ENCODE data around the gene MAP4K5. TPM values are rescaled to one million over a fixed set of nuclear protein-coding genes. Genes with fewer than 3 reads are reported as not detected.

Gene MAP4K5
- total RNA-seq, 1 donor from 2014 or later = 69.9 TPM

DNA sequence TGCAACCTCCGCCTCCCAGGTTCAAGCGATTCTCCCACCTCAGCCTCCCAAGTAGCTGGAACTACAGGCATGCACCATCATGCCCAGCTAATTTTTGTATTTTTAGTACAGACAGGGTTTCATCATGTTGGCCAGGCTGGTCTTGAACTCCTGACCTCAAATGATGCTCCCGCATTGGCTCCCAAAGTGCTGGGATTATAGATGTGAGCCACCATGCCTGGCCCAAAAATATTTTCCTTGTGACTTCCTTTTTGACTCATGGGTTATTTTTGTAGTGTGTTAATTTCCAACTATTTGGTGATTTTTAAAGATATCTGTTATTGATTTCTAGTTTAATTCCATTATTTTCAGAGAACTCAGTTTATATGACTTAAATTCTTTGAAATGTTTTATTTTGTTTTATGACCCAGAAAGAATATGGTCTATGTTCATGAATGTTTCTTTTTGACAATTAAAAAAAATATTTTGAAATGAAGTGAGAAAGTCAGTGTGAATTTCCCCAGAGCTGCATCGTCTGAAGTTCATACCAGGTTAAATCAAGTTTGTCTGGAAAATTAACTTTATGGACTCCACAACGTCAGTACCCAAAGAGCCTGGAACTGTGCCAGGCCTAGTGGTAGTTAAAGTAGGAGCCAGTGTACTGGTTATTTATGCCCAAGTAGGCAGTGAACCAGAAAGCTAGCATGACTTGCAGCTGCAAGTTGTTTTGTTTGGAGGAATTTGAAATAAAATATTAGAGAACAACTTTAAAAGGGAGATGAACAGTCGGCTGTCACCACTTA lies 132.9 kb downstream of the MAP4K5 start:
- DNase-seq (ENCODE audit: low read depth) = peak; percentile 97

DNA sequence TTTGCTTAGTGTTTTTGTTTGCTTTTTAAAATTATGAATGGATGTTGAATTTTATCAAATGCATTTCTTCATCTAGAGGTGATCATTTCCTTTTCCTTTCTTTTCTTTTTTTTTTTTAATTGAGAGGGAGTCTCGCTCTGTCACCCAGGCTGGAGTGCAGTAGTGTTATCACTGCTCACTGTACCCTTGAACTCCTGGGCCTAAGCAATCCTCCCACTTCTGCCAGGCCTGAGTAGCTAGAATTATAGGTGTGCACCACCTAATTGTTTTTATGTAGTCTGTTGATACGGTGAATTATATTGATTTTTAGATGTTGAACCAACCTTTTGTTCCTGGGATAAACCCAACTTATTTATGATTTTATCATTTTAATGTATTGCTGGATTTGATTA lies 134.2 kb downstream of the MAP4K5 start:
- DNase-seq (ENCODE audit: low read depth) = no peak

DNA sequence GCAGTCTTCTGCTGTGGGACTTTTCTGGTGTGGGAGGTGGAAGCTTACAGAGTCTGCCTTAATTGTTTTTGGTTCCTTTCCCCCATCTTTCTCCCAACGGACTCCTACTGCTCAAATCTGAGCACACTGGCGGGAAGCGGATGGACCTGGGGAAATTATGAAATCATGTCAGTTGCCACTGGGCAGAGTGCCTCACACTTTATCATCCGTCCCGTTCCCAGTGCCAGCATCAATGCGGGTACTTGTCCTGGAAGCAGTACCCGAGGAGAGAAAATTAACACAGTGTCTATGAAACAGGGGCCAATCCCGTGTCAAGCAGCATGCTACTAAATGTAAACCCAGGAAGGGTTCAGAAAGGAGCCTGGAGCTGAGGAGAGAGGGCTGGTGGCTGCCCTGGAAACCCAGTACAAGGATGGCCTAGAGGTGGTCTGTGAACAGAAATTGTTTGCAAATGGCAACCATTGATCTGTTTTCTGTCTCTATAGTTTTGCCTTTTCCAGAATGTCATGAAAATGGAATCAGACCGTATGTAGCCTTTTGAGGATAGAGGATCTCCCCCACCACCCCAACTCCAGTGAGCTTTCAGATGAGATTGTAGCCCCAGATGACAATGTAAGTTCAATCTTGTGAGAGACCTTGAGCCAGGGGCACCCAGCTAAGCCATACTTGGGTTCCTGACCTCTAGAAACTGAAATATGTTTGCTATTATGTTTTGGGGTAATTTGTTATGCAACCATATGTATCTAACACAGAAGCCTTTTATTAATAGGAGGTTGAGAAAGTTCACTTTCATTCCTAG lies 134.8 kb downstream of the MAP4K5 start:
- DNase-seq (ENCODE audit: low read depth) = no peak

DNA sequence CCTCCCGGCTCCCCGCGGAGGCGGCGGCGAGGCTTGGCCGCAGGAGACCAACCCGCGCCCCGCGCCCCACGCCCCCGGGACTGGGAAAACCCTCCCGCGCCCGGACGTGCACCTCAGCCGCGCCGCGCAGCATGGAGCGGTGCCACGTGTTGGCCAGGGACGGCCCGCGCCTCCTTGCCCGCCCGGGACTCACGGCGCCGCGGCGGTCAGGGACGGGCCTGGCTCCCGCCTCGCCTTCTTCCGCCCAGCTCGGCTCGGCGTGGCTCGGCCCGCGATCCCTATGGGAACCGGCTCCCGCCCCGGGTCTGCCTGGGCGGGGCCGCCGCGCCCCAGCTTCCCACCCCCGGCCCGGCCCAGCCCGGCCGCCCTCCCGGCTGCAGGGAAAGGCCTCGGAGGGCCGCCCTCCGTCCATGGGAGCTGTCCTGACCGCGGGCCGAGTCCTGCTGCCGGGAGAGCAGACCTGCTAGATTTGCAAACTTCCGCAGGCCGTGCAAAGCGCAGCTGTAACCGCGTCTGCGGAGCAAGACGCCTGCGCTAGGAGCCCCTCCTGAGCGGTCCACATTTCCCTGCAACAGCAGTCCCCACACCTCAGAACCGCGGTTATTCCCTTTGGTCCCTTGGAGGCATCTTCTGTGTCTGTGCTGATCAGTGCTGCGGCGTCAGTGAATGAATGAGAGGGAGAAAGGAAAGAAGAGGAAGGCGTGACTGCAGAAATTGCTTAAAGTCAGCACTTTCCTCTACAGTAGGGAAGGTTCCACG lies 135.6 kb downstream of the MAP4K5 start, which contains the start of gene CDKL1:
CDKL1 (minus strand) TSS at position 251 of the 759 bp plus-strand sequence. CDS start 1,013 bp downstream, outside the sequence.
- DNase-seq (ENCODE audit: low read depth) = no peak

DNA sequence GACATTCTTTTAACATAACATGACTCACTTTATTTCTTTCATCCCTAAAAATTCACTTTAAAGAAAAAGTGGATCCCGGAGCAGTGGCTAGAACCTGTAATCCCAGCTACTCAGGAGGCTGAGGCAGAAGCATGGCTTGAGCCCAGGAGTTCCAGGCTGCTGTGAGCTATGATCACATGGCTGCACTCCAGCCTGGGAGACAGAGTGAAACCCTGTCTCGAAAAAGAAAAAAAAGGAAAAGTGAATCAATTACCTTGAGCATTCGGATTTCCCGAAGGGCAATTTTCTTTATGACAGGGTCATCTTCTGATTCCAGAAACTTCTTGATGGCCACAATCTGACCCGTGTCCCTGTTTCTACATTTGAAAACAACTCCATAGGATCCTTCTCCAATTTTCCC lies 136.9 kb downstream of the MAP4K5 start:
- DNase-seq (ENCODE audit: low read depth) = peak; percentile 48

DNA sequence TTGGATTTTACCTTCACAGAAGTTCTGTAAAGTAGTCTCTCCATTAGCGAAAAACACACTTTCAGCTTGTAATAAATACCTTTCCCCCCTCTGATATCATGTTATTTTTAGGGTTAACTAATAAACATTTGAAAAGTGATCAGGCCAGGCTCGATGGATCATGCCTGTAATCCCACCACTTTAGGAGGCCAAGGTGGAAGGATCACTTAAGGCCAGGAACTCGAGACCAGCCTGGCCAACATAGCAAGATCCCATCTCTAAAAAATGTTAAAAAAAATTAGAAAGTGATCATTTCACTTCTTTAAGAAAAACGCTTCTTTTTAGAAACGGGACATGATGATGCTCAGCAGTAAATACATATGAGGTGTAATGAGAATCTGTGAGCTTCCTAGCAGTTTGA lies 137.7 kb downstream of the MAP4K5 start:
- DNase-seq (ENCODE audit: low read depth) = no peak

DNA sequence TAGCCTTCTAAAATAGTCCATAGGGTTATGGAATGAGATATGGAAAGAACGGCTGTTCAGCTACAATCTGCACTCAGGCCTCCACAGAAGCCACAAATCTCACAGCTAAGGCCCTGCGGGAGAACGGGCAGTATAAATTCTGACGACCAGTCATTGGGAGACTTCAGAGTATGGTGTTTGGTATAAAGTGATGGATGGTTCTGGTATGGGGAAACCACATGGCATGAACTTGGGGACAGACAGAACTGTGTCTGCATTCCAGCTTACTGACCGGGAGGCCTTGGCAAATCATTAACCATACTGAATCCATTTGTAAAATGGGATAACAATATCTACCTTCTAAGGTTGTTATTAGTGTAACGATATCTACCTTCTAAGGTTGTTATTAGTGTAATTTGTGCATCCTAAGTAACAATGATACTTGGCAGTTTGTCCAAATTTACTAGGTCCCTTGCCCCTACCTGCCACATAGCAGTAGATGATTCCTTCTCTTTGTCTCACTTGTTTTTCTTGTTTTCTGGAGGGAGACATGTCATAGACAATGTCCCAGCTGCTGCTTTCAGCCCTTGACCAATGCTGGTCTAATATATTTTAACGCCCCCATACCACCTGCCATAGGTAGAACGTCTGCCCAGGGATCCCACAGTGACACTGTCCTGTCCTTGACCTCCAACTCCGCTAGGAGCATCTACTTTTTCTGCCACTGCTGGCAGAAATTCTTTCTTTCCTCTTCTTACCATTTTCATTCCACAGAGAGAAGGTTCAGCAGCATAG lies 142.5 kb downstream of the MAP4K5 start:
- peak; percentile 93 for DNase-seq (ENCODE audit: low read depth)

DNA sequence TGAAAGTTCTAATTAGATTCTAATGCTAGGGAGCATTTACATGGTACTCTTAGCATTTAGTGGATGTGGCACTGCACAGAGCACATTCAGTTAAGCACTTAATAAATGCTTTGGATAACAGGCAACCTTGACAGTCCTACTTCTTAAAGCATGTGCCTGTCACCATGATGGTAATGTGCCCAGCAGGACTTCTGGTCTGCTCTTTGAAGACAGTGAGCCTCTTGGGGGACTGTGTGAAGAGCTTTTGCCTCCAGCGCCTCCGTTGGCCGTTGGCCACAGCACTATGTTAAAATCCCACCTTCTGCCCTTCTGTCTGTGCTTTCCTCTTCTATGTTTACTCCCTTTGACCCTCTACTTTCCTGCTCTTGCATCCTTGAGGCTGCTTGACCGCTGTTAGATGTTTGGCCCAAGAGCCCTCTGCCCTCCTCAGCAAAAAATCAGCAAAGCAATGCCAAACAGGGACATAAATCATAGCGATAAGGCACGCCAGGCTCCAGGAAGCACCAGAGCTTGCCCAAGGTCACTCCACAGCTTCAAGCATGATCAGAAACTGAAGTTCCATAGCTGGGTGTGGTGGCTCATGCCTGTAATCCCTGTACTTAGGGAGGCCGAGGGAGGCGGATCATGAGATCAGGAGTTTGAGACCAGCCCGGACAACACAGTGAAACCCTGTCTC lies 144.0 kb downstream of the MAP4K5 start:
- DNase-seq (ENCODE audit: low read depth) = peak; percentile 72

DNA sequence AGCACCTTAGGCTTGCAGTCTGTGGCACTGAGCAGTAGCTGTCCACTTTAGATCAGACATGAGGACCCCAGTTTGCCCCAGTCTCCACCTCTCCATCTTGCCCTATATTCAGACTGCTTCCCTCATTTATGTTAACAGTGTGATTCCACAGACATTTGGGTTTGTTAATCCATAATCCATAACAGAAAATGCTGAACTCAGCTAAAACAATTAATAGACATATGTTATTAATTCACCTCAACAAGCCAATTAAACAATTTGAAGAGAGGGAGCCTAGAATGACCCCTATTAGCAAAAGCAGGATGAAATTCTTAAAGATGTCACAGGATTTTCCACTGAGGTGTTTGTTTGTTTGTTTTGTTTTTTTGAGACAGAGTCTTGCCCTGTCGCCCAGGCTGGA lies 144.8 kb downstream of the MAP4K5 start:
- DNase-seq (ENCODE audit: low read depth) = no peak

DNA sequence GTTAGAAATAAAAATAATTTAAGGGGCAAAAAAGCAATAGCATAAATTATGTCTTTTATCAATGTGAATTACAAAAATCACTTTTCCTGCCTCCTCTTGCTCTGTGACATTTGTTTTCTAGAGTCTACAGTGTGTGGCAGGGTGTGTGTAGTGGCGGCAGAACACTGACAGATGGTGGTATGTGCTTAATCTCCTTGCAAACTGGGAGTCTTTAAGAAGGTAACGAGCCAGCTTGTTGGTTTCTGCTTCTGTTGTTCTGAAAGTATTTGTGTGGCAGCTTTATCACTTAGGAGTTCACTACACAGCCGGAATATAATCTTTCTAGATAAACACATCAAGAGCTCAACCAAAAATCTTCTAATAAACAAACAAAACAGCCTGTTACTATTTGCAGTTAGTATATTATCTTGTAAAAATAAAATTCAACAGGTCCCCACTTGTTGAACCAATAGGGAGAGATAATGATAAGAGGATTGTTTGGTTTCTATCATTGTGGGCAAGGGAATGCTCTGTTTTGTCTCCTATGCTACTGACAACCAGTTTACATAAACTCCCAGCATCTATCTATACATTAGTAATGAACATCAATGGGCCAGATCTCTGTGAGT lies 148.6 kb downstream of the MAP4K5 start:
- no peak for DNase-seq (ENCODE audit: low read depth)

DNA sequence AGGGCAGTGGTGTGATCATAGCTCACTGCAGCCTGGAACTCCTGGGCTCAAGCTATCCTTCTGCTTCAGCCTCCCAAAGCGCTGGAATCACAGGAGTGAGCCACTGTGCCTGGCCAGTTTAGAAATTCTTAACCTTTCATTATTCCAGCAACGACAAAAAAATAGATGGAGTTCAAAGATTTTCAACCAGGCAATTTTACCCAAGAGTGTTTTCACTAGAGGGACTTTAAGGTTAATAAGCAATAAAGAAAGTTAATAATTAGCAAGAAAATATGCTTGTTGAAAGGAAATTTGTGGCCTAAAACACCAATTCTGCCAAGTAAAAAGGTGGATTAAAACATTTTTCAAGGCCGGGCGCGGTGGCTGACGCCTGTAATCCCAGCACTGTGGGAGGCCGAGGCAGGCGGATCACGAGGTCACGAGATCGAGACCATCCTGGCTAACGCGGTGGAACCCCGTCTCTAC lies 150.5 kb downstream of the MAP4K5 start:
- DNase-seq (ENCODE audit: low read depth) = peak; percentile 96

DNA sequence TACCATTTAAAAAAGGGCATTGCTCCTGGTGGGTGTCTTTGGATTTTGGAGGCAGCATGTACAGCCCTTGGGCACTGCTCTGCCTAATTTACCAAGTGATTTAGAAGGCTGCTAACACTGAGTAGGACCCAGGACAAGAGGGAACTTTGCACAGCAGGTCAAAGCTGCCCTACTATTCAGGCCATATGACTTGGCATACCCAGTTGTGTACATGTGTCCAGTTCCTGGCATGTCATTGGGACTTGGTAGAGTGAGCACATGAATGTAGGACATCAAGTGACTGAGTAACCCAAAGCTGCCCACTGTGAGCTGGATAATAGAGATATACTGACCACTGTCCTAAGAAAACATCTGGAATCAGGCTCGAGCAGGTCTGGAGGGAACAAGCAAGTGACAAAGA lies 151.4 kb downstream of the MAP4K5 start:
- DNase-seq (ENCODE audit: low read depth) = no peak

DNA sequence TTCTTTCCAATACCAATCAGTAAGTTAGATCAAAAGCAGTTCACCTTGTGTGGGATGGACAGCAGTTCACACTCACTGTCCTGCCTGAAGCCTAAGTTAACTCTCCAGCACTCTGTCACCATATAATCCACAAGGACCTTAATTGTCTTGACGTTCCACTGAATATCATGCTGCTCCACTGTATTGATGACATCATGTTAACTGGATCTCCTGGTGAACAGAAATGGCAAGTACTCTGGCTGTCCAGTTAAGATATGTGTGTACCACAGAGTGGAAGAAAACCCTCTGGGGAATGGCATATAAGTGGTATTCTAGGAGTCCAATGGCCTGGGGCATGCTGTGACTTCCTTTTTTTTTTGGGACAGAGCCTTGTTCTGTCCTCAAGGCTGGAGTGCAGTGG lies 151.9 kb downstream of the MAP4K5 start:
- no peak for DNase-seq (ENCODE audit: low read depth)

DNA sequence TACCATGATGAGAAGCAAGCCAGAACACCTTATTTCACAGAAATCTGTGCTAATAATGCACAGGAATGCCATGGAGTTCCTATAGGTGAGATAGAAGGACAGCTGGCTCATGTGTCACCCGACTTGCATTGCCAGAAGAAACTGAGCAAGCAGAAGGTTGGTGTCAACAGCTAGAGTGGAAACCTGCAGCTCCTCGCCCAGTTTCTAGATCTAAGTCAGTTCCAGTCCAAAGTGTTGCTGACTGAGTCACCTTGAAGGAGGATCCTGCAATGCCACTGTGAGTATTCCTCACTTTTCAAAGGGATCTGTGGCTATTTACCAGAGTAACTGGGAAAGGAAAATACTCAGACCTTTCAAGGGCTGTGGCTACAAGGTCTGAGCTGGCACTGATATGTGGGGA lies 152.8 kb downstream of the MAP4K5 start:
- no peak for DNase-seq (ENCODE audit: low read depth)

DNA sequence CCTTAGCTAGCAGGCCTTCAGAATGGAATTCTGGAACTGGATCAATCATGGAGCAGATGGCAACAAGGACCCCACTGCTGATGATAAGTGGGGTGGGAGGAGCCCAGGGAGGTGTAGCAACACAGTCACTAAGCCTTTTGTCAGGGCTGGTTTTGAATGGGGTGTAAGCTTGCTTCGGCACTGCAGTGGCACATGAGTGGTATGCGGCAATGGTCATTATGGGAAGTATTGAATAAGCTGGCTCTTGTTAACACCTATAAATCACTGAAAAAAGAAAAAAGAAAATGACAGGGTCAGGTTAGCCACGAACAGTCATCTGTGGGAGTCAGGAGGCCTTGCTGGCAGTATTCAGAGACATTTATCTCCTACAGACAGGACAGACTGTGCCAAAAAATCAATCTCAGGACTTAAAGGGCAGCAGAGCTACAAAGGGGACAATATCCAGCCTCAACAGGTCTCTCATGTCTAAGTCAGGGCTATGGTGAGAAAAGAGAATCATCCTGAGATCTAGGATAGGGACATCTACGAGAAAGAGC lies 154.8 kb downstream of the MAP4K5 start:
- no peak for DNase-seq (ENCODE audit: low read depth)

DNA sequence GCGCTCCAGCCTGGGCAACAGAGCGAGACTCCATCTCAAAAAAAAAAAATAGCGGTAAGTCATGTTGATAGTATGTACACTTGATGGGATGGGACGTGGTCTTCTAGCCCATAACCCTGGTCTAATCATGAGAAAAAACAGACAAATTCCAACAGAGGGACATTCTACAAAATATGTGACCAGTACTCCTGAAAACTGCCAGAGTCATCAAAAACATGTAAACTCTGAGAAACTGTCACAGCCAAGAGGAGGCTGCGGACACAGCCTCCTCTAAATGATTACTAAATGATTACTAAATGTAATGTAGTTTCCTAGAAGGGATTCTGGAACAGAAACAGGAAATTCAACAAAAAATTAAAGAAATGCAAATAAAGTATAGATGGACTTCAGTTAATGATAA lies 156.6 kb downstream of the MAP4K5 start:
- DNase-seq (ENCODE audit: low read depth) = no peak

DNA sequence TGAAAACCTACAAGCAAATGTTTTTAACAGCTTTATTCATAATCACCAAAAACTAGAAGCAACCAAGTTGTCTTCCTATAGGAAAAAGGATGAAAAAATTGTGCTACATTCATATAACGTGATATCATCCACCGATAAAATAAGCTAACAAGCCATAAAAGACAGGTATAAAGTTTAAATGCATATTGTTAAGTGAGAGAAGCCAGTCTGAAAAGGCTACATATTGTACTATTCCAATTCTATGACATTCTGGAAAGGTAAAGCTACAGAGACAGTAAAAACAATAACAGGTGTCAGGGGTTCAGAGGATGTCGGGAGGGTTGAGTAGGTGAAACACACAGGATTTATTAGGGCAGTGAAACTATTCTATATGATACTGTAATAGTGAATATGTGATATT lies 158.4 kb downstream of the MAP4K5 start:
- DNase-seq (ENCODE audit: low read depth) = no peak

DNA sequence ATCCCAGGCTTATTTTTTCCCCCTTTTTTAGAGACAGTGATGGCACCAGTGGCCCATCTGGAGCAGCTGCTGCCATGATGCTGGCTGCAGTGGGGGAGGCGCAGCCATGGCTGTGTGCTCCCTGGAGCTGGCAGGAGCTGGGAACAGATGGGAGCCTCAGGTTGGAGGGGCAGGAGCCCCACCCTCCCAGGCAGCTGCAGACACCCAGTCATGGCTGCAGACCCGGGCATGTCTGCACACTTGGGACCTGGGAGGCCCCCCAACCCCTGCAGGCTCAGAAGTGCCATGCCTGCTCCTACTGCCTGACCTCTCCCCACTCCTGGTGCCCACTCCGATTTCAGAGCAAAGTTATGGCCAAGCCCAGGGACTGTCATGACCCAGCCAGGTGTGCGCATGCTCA lies 160.8 kb downstream of the MAP4K5 start:
- no peak for DNase-seq (ENCODE audit: low read depth)

Data from renal cortical epithelial cell (primary cell).